RWPE1 (cell line): ENCODE measurements around the gene AP2B1.

Experiments used
- CTCF ChIA-PET: fragments of 350-600 bp; sonication (Branson Sonifier 250); formaldehyde crosslinking; extraction: SDS; loops from one replicate; lab custom pipeline; 2021; lab: Yijun Ruan, JAX
- POLR2A ChIA-PET: fragments of 400-600 bp; formaldehyde crosslinking; extraction: SDS; loops from one replicate; lab custom pipeline; 2020; ENCODE audit warnings: antibody characterized with exemption; ENCODE audit not compliant: low non-redundant PET; lab: Yijun Ruan, JAX
- DNase-seq: peaks from one replicate; pipeline ENCODE4 v3.0.0; 2012; ENCODE audit warnings: low spot score
- H3K27ac ChIP-seq: fragments of 450-650 bp; 2 replicates; pipeline ENCODE4 v1.5.1; 2017
- TF ChIP-seq, protein P1 (sequence below): fragments of 450-650 bp; conservative IDR thresholded peaks from 2 replicates; pipeline ENCODE4 v1.5.1; 2017; ENCODE audit warnings: low read depth, mild to moderate bottlenecking

Gene AP2B1

DNA sequence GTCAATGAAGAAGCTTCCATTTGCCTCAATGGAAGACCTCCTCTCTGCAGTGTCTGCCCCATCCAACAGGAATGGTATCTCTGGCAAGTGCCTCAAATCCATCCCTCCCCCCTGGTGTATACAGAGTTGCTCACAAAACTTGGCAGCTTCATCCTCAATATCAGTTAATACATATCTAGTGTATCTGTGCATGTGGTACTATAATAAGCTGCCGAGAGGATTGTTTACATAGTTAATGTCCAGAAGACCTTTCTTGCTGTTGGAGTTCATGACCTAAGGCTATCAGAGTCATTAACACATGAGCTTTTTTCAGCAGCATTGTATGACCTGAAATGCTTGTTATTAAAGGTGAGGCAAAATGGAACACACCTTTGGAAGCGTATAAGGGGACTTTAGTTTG, 130.4 kb downstream of the AP2B1 start:
- TF ChIP-seq, protein P1, sequence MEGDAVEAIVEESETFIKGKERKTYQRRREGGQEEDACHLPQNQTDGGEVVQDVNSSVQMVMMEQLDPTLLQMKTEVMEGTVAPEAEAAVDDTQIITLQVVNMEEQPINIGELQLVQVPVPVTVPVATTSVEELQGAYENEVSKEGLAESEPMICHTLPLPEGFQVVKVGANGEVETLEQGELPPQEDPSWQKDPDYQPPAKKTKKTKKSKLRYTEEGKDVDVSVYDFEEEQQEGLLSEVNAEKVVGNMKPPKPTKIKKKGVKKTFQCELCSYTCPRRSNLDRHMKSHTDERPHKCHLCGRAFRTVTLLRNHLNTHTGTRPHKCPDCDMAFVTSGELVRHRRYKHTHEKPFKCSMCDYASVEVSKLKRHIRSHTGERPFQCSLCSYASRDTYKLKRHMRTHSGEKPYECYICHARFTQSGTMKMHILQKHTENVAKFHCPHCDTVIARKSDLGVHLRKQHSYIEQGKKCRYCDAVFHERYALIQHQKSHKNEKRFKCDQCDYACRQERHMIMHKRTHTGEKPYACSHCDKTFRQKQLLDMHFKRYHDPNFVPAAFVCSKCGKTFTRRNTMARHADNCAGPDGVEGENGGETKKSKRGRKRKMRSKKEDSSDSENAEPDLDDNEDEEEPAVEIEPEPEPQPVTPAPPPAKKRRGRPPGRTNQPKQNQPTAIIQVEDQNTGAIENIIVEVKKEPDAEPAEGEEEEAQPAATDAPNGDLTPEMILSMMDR, result no peak
- H3K27ac ChIP-seq, result no peak overlapping the region
- POLR2A ChIA-PET, result no interaction called here
- CTCF ChIA-PET, result interaction anchor here (0.6 to 1.3 kb wide), 2 partner anchors 10 to 546 kb away, joined by 3 to 7 read pairs; no protein-coding TSS in a partner anchor
- DNase-seq, result no peak

DNA sequence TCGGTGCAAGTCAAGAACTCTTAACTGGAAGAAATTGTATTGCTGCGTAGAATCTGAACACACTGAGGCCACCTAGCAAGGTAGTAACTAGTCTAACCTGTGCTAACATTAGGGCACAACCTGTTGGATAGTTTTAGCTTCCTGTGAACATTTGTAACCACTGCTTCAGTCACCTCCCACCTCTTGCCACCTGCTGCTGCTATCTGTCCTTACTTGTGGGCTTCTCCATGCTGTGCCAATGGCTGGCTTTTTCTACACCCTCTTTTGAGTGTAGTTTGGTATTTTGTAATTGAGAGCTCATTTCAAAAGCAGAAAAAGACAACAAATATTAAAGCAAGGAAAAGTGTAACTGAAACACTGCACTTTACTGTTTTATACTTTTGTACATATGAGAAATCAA, 136.6 kb downstream of the AP2B1 start:
- ChIA-PET POLR2A (no interaction called here), CTCF (no interaction called here)
- H3K27ac ChIP-seq, result no peak overlapping the region
- TF ChIP-seq, protein P1, result no peak
- DNase-seq, result no peak

DNA sequence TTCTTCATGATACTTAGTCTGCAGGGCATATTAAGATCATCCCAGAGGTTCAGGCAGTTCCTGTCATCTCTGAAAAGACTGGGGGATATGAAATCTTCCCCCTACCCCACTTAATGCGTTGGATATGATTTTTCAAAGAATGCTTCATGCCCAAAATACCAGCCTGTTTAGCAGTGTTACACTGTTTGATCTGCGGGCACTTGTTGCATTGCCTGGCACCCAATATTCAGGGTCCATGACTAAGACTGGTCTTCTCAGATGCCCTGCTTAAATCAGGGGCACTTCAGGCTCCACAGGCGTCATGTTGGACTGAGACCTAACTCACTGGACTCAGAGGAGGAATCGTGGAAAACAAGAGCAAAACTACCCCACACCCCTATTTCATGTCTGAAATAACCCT, 137.9 kb downstream of the AP2B1 start:
- CTCF ChIA-PET, result interaction anchor here (1.1 kb wide), 1 partner anchor 128 kb away, joined by 3 read pairs; no protein-coding TSS in a partner anchor
- no peak overlapping the region for H3K27ac ChIP-seq

DNA sequence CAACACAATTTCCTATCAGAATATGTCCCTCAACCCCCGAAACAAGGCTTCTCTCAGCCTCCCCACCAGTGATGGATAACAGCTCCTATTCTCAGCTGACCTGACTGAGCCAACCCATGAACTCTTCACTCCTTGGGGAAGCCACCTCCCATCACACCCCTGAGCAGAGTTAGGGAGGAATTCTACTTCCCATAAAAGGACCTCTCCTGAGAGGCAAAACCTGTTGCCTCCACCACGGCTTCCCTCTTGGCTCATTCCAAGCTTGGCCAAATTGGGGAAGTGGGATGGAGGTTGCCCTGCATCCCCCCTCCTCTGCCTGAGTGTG, 138.6 kb downstream of the AP2B1 start:
- ChIA-PET POLR2A (no interaction called here), CTCF (interaction anchor here (0.6 to 1.3 kb wide), 3 partner anchors 22 to 129 kb away, joined by 3 to 4 read pairs (median 3); no protein-coding TSS in a partner anchor)
- TF ChIP-seq, protein P1, result no peak
- DNase-seq, result no peak
- no peak overlapping the region for H3K27ac ChIP-seq

More for the DNA sequence above, 137.9 kb downstream of the AP2B1 start:
- TF ChIP-seq, protein P1, result no peak
- DNase-seq, result no peak
- POLR2A ChIA-PET, result no interaction called here

DNA sequence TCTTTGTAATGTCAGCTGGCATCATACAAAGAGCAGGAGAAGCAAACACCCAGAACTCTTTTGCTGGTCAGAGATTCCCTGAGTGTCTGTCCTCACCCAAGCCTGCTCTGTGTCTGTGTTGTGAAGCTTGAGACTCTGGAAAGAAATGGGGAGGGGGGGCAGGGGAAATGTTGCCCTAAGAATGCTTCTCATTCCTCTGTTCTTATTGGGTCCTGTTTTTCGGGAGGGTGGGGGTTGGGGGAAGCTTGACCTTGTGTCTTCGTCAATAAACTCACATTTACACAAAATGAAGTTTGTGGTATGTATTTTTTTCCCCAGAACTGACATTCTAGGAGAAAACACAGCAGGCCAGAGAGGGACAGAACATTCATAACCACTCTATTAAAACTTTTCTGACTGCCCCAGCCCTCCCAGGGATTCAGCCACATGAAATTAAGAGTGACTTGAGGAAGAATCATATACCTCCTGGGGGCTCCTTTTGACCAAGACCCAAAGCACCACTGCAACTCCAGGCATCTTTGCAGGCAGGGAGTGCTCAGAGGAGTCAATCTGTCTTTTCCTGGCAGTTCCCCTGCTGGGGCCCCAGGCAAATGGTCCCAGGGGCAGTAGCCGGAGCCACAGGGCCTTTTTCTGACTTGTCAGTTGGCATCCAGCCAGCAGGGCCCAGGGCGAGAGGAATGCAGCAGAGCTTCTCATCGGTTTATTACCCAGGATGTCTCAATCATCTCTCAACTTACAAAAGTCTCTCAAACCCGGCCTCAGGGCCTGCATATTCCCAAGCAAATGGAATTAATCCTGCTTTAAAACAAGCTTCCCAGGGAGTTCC, 139.2 kb downstream of the AP2B1 start:
- DNase-seq, result peak; percentile 71
- TF ChIP-seq, protein P1, result no peak
- CTCF ChIA-PET, result interaction anchor here (0.6 to 2.4 kb wide), 5 partner anchors 9 to 257 kb away, joined by 3 to 7 read pairs (median 3); no protein-coding TSS in a partner anchor
- POLR2A ChIA-PET, result no interaction called here
- peak overlapping the region; percentile 50 for H3K27ac ChIP-seq

DNA sequence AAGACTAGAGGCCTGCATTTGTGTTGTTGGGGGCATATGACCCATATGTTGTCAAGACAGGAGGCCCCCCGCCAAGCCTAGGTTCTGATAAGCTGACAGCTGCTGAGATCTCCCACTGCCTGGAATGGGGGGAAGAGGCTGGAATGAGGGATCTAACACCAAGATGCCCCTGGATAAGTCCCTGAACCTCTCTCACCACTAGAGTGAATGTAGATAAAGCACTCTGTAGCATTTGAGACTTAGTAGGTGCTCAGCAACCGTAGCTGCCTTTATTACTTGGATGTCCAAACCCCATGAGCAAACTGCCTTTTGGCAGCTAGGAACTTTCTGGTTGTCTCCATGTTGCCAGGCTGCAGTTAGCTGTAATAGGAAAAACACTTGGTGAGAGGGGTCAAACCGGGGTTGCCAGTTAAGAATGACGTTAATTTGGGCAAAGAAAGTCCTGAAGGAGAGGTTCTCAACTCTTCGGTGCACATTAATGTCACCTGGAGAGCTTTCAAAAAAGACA, 139.9 kb downstream of the AP2B1 start:
- TF ChIP-seq, protein P1, result no peak
- ChIA-PET POLR2A (no interaction called here), CTCF (interaction anchor here (0.5 to 2.4 kb wide), 3 partner anchors 9 to 258 kb away, joined by 3 to 7 read pairs (median 3); no protein-coding TSS in a partner anchor)
- DNase-seq, result no peak
- peak overlapping the region; percentile 50 for H3K27ac ChIP-seq
